Hepatocyte (in vitro differentiated cells): ENCODE measurements around the gene AP2M1. TPM values are rescaled to one million over a fixed set of nuclear protein-coding genes. Genes with fewer than 3 reads are reported as not detected.

ENCODE experiments used
- DNase-seq: peaks from one replicate; pipeline ENCODE4 v3.0.0-alpha.2; 2016; ENCODE audit warnings: low spot score
- H2AFZ ChIP-seq: fragments of 200-600 bp; sonication (generic); 2 replicates; pipeline ENCODE4 v1.6.0; 2016; ENCODE audit warnings: antibody characterized with exemption, mild to moderate bottlenecking
- H3K27ac ChIP-seq: fragments of 200-600 bp; sonication (generic); 2 replicates; pipeline ENCODE4 v1.5.1; 2016; ENCODE audit warnings: mild to moderate bottlenecking
- H3K27me3 ChIP-seq: fragments of 200-600 bp; sonication (generic); 2 replicates; pipeline ENCODE4 v1.6.1; 2016
- H3K36me3 ChIP-seq: fragments of 200-600 bp; sonication (generic); replicated peaks from 2 replicates; pipeline ENCODE4 v1.5.1; 2016; ENCODE audit warnings: low read depth; ENCODE audit not compliant: insufficient read depth
- H3K4me1 ChIP-seq: fragments of 200-600 bp; sonication (generic); 2 replicates; pipeline ENCODE4 v1.5.1; 2016; ENCODE audit warnings: mild to moderate bottlenecking, moderate library complexity; ENCODE audit not compliant: insufficient read depth
- H3K4me2 ChIP-seq: fragments of 200-600 bp; sonication (generic); 2 replicates; pipeline ENCODE4 v1.6.0; 2016
- H3K4me3 ChIP-seq: fragments of 200-600 bp; sonication (generic); 2 replicates; pipeline ENCODE4 v1.5.1; 2016; ENCODE audit warnings: mild to moderate bottlenecking
- H3K79me2 ChIP-seq: fragments of 200-600 bp; sonication (generic); 2 replicates; pipeline ENCODE4 v1.6.0; 2017; ENCODE audit warnings: mild to moderate bottlenecking
- H3K9me2 ChIP-seq: fragments of 200-600 bp; sonication (generic); replicated peaks from 2 replicates; pipeline ENCODE4 v1.6.0; 2017; ENCODE audit warnings: mild to moderate bottlenecking; ENCODE audit not compliant: insufficient read depth
- H3K9me3 ChIP-seq: fragments of 200-600 bp; sonication (generic); 2 replicates; pipeline ENCODE4 v1.5.1; 2016; ENCODE audit warnings: low read depth, mild to moderate bottlenecking
- H4K20me1 ChIP-seq: fragments of 200-600 bp; sonication (generic); 2 replicates; pipeline ENCODE4 v1.6.0; 2016; ENCODE audit warnings: mild to moderate bottlenecking; ENCODE audit not compliant: insufficient read depth, poor library complexity, severe bottlenecking
- CTCF ChIP-seq: fragments of 200-600 bp; sonication (generic); IDR thresholded peaks from 2 replicates; pipeline ENCODE4 v1.5.1; 2016; ENCODE audit warnings: antibody characterized with exemption, mild to moderate bottlenecking; ENCODE audit not compliant: poor library complexity
- EZH2 ChIP-seq: fragments of 200-600 bp; sonication (generic); IDR thresholded peaks from 2 replicates; pipeline ENCODE4 v1.6.1; 2016; ENCODE audit warnings: antibody characterized with exemption, mild to moderate bottlenecking, borderline replicate concordance
- EZH2phosphoT487 ChIP-seq: fragments of 200-600 bp; sonication (generic); IDR thresholded peaks from one replicate; pipeline ENCODE4 v1.6.1; 2018; ENCODE audit warnings: antibody characterized with exemption, mild to moderate bottlenecking, low read depth, moderate library complexity; ENCODE audit not compliant: unreplicated experiment, severe bottlenecking
- WGBS: methylation state at CpG from one replicate; pipeline ENCODE4 v1.1.6; 2016; ENCODE audit warnings: low lambda C conversion rate; ENCODE audit errors: missing lambda C conversion rate; 5-methylcytosine and 5-hydroxymethylcytosine counted together
- polyA plus RNA-seq: library from polyadenylated mRNA; unstranded; fragments of >200 nt; fragmentation: Nextera tagmentation; extraction: Ambion mirVana; gene quantifications from 2 replicates; pipeline ENCODE4 v1.2.1, GENCODE V29; 2016
- total RNA-seq: library from RNA; depleted of rRNA; stranded (reverse); fragments of >200 nt; gene quantifications from 2 replicates; pipeline ENCODE4 v1.2.3, GENCODE V29; 2014

AP2M1 gene
- total and polyA plus RNA-seq, 2 experiments from 2014 or later: 243 to 389 TPM

GRCh38 chr3:184165543-184165942 is 9.1 kb upstream of the AP2M1 start:
- 96% methylated on average over 3 of the region's 3 CpGs for WGBS
- Histone ChIP-seq H3K4me2 (no peak overlapping the region), H3K4me1 (peaks cover 5% of the 10 kb centered on the region), H3K9me2 (no peaks in the 10 kb centered on the region), H3K4me3 (no peak overlapping the region), H3K9me3 (no peaks in the 10 kb centered on the region), H3K27ac (no peak overlapping the region), H3K79me2 (peaks cover 45% of the 10 kb centered on the region), H4K20me1 (peaks cover 37% of the 10 kb centered on the region), H3K27me3 (no peaks in the 10 kb centered on the region), H3K36me3 (no peaks in the 10 kb centered on the region), H2AFZ (no peak overlapping the region)
- no peak for DNase-seq
- no peak for TF ChIP-seq EZH2
- no peak for TF ChIP-seq EZH2phosphoT487
- TF ChIP-seq CTCF: no peak

- Histone ChIP-seq H4K20me1 (peaks cover 25% of the 10 kb centered on the region), H3K79me2 (peaks cover 33% of the 10 kb centered on the region), H3K36me3 (no peaks in the 10 kb centered on the region), H3K9me3 (no peaks in the 10 kb centered on the region), H3K27me3 (no peaks in the 10 kb centered on the region), H3K4me3 (no peak overlapping the region), H3K4me1 (no peaks in the 10 kb centered on the region), H3K4me2 (no peak overlapping the region), H2AFZ (no peak overlapping the region), H3K27ac (no peak overlapping the region), H3K9me2 (no peaks in the 10 kb centered on the region)
- no peak for DNase-seq
- 96% methylated on average over 6 of the region's 6 CpGs for WGBS
- no peak for TF ChIP-seq CTCF
- no peak for TF ChIP-seq EZH2
- TF ChIP-seq EZH2phosphoT487: no peak
These were observed 8.0 kb upstream of the AP2M1 start for GRCh38 chr3:184166671-184167070.

- Histone ChIP-seq H4K20me1 (peaks cover 15% of the 10 kb centered on the region), H3K4me1 (no peaks in the 10 kb centered on the region), H3K4me2 (no peak overlapping the region), H3K4me3 (no peak overlapping the region), H3K79me2 (peaks cover 22% of the 10 kb centered on the region), H3K36me3 (no peaks in the 10 kb centered on the region), H3K27me3 (no peaks in the 10 kb centered on the region), H3K9me3 (no peaks in the 10 kb centered on the region), H3K27ac (no peak overlapping the region), H3K9me2 (no peaks in the 10 kb centered on the region), H2AFZ (no peak overlapping the region)
- TF ChIP-seq EZH2phosphoT487: no peak
- no peak for TF ChIP-seq EZH2
- no peak for TF ChIP-seq CTCF
- WGBS: 98% methylated on average over 8 of the region's 8 CpGs
- no peak for DNase-seq
These were observed 6.9 kb upstream of the AP2M1 start for GRCh38 chr3:184167786-184168185.
